Stimulated activated CD8-positive, alpha-beta memory T cell treated with anti-CD3 and anti-CD28 coated beads, Interleukin-4, amount 100 ng/mL, for 4 hours (primary cell): Measurements from ENCODE around the gene ATP5IF1.

Experiments
- DNase-seq, 2 donors: peaks; one replicate each; pipeline ENCODE4 v3.0.0-alpha.2; 2020; ENCODE audit warnings: low read depth in 2 of 2, low spot score in 1 of 2

Gene ATP5IF1

DNA sequence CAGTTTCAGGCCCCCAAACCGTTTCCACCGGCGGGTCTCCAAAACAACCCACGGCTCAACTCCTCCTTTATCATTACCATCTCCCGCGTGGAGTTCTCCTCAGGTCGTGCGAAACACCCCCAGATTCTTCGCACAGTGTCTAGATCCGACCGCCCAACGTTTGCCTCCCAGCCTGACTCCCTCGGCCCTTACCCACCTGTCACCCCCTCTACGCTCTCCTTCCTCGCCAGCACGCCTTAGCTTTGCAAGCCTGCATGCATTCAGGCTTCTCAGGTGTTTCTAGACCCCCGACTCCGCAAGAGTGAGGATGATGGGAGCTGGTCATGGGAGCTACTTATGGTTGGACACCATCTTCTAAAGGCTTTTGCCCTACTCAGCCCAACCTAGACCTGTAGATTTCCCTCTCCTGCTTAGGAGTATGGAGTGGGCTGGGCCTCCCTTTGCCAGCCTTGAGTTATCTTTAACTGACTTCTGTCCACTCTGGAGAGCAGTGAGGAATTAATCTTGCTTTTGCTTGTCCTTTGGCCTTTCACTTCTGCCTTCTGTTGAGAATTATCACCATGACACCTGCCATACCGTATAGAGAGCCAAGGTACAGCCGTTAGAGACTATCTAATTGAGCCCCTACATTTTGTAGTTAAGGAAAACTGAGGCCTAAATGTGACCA is 865 bp downstream of the ATP5IF1 start:
- no peak for DNase-seq

DNA sequence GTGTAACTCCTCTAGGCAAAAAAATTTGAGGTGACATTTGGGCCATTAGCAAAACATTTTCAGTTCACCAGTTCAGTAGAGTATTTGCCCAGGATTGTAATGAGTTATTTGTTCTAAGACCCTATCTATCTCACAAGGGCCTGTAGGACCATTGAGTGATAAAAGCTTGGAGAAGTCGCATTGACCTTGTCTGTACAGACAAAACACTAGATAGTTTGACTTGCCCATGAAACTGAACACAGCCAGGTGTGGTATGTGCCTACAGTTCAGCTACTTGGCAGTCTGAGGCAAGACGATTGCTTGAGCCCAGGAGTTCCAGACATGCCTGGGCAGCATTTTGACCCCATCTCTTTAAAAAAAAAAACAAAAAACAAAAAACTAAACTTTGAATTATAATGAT is 3.1 kb downstream of the ATP5IF1 start:
- DNase-seq, result no peak

DNA sequence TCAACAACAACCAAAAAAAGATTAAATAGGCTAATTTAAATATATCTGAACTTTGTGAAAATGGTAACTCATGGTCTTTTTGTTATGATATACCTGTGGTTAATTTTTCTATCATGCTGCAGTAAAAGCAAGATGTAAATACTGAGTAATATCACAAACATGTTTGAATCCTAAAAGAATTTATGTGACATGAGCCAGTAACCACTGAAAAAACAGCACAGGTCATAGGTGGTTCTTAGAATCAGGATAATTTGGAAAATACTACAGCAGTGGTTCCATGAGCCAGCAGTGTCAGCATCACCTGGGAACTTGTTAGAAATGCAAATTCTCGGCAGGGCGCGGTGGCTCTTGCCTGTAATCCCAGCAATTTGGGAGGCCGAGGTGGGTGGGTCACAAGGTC is 4.1 kb downstream of the ATP5IF1 start:
- DNase-seq, result no peak

DNA sequence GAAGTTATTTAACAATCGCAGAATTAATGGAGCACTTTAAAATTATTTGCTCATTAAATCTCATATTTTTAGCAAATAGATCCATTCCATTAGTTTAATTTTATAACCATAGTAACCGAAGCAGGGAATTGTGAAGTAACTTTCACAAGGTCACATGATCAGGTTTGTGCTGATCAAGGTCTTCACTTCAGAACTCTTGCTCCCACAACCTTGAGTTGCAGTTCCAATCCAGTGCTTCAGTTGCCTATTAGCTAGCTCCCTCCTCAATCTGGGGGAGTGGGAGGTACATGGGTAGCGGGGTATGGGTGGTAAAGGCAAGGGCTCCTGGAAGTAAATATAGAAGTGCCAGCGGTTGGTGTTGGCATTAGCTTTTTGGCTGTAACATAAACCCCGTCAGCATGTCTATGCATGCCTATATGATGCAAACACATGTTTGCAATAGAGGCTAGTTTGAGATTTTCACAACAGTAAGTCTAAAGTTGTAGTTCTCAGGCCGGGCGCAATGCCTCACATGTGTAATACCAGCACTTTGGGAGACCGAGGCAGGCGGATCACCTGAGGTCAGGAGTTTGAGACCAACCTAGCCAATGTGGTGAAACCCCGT is 5.8 kb downstream of the ATP5IF1 start:
- no peak for DNase-seq

DNA sequence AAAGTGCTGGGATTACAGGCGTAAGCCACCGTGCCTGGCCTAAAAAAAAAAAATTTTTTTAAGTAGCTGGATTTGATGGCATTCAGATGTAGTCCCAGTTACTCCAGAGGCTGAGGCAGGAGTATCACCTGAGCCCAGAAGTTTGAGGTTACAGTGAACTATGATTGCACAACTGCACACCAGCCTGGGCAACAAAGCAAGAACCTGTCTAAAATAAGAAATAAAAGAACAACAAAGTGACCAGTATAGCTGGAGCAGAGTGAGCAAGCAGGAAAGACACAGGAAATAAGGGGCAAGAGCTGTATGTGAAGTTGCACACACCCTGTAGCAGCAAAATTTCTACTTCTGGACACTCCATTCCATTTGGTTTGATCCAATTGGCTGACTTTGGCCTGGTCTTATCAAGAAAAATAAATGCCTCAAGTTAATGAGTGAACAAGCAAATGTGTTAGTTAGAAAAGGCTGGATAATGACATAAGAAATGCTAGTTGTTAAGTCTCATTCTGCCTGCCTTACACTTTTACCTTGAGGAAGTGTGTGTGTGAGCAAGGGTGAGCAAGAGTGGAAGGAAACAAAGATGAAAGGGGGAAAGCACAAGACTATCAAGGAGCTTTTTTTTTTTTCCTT is 7.9 kb downstream of the ATP5IF1 start:
- DNase-seq, result no peak

DNA sequence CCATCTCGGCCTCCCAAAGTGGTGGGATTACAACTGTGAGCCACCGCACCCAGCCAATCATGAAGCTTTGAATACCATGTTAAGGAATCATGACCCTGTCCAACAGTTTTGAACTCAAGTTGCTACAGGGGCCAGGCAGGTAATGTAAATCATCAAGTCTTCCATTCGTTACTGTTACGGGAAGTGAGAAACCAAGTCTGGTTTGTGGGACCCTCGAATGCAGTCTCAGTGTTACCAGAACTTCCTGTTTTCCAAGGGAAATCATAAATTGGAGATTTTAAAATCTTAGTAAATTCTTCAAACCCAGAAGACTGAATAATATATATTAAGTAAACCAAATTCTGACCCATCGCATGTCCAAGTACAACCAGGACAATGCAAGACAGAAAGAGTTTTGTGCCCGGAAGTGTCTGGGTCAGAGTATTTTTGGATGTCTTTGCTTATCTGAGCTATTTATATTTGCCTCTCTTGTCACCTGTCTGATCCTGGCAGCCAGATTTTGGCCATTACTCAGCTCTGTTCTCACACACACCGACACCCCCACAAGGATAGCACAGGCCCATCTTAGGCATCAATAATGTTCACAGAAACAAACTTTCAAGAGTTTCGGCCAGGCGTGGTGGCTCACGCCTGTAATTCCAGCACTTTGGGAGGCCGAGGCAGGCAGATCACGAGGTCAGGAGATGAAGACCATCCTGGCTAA is 8.8 kb downstream of the ATP5IF1 start:
- DNase-seq, result no peak

DNA sequence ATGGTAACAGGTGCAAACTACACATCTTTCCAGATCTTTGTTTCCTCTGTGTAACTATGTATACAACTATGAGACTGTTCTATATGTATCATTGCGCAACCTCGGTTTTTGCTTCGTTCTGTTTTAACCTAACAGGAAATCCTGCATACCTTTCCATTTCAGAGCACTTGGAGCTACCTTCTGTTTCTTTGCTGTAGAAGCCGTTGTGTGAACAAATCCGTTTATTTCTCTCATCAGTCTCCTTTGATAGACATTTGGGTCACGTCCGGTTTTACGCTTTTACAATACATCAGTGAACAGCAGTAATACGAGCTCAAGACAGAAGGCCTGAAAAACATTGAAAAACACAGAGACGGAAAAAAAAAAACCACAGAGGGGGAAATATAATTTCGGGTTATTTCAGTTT is 10.5 kb downstream of the ATP5IF1 start:
- no peak for DNase-seq

DNA sequence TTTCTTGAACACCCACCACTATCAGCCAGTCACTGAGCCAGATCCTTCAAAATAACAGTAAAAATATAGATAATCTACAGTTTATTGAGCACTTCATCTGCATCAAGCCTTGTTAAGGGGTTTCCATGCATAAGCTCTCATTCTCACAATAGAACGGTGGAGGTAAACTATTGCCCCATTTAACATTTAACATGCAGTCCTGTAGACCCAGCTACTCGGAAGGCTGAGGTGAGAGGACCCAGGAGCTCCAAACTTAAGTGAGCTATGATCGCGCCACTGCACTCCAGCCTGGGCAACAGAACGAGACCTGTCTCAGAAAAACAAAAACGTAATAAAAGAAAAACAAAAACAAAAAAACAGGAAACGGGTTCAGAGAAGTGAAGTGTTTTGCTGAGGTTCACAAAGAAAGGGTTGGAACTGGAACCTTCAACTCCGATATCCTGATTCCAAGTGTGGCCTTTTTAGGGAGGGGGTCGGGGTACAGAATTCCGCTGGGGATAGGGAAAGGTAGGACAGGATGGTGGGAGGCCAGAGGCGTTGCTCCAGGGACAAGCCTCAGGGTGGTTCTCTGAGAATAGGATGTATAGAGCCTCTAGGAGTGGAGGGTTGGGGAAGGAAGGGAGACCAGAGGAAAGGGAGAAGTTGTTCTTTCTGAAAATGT is 11.8 kb downstream of the ATP5IF1 start:
- DNase-seq, result no peak

DNA sequence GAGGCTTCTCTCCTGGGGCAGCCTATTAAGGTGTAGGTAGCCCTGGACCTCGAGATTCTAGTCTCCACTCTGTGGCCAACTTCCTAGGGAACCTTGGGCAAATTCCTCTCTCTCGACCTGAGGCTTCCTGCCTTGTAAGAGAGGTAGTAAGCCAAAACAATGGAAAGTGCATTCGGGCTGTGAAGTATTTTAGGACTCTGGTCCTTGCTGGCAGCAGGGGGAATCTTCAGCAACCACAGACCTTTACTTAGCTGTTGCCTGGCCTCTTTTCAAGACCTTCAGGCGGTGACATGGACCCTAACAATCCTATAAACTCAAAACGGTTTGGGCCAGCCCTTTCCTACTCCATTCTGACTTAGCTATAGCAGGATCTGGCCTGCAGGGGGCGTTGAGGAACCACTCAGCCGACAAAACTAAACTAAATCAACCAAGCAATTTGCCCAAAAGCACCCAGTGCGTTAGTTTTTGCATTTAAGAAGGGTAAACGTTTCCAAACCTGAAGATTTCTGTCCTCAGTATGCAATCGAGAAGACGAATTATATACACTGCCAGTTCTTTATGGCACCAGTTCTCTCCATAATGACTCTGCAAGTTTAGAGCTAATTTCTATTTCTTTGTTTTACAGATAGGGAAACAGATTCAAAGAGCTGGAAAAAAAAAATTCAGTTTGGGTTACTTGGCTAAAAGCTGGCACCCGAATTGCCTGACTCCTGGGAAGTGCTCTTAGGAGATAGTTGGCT is 12.5 kb downstream of the ATP5IF1 start:
- peak; percentile 60 to 68 for DNase-seq

DNA sequence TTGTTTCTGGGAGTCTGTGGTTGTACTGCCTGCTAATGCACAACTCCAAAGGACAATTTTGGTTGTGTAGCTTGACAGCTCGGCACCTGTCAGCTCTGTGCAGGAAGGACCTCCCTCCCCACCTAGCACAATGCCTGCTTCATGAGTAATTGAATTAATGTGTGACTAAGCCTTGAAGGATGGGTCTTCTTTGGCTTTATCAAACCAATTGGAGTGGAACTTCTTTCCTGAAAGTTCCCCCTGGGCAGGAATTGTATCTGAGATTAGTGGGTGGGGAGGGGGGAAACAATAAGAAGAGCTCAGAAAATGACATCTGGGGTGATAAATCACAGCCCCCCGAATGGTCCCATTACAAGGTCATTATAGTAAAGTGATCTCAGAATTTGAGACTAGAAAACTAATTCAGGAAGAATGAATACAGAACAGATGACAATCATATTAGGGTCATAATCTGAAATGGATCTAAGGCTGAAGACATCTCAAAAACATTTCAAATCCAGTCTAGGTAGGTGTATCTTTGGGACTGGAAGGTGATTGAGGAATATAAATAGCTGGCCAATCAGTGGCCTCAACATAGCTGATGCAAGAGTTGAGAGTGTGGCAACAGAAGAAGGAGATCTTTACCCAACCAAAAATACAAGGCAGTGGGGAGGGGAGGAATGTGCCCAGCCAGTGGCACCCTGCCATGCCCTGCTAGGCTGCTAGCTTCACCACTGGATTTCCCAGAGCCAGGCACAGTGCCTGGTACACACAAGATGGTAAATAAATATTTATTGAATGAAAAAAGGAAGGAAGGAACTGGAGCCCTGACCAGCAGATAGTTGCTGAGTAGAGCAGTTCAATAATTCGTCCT is 13.3 kb downstream of the ATP5IF1 start:
- DNase-seq, result no peak

DNA sequence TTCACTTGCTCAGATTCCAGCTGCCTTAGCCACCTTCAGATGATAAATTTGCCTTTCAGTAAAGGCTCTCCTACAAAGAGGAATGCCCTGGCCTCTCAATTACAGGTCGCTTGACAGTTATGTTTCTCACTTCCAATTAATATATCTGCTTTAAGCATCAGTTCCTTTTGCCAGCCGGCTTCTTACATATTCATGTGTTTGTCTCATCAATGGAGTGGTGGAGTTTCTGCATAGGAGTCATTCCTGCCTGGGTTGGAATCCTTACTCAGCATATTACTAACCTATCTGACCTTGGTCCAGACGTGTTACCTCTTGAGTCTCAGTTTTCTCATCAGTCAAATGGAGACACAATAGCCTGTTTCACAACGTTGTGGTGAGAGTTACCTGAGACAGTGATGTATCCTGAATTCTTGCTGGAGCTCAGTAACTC is 14.0 kb downstream of the ATP5IF1 start:
- DNase-seq, result no peak

DNA sequence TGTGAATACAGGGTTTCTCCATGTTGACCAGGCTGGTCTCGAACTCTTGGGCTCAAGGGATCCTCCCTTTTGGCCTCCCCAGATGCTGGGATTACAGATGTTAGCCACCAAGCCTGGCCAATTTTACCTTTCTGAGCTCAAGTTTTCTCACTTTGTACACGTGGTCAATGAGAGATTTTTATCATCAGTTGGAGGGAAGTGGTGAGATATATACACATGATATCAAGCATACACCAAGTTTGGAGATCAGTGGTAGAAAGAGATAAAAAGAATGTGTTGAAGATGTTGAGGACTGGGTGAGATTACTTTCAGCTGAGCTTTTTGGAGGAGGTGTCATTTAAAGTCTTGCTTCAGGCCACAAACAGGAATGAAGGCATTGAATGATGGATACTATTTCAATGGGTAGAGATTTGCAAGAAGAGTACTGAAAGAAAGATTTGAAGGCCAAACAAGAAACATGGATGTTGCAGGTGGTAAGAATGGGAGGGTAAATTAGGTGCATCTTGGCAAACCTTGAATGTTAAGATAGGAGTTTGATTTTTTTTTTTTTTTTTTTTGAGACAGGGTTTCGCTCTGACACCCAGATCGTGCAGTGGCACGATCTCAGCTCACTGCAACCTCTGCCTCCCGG is 20.4 kb downstream of the ATP5IF1 start:
- DNase-seq, result no peak

DNA sequence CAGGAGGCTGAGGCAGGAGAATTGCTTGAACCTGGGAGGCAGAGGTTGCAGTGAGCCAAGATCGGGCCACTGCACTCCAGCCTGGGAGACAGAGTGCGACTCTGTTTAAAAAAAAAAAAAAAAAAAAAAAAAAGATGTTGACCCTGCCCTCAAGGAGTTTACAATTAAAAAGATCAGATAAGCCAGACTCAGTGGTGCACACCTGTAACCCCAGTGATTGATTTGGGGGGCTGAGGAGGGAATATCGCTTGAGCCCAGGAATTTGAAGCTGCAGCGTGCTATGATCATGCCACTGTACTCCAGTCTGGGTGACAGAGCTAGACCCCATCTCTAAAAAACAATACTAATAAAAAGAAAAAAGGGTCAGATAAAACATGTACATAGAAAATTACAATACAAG is 21.8 kb downstream of the ATP5IF1 start:
- DNase-seq, result no peak

DNA sequence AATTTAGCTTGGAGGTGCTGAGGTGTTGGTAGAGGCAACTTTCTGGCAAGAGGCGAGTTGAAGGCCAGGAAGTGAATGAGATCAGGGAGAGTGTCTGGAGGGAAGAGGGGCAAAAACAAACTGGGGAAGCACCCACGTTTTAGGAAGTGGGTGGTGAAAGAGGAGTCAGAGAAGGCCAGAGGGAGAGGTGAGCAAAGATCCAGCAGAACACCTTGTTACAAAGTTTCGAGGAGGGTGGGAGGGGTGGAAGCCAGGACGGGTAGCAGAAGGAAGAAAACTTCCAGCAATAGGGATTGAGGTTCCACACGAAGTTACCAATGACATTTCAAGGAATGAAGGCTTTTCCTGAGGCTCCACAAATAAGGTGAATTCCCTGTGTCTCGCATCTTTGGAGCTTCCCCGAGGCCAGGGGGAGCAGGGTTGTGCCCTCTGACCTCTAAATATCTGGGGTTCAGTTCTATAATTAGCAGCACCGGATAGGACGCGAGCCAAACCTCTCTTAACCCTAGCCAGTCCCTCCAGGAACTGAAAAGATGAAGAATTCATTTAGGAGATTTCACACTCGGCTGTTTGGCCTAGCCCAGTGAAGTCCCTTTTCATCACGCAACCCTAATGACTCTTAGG is 22.8 kb downstream of the ATP5IF1 start:
- DNase-seq, result no peak

DNA sequence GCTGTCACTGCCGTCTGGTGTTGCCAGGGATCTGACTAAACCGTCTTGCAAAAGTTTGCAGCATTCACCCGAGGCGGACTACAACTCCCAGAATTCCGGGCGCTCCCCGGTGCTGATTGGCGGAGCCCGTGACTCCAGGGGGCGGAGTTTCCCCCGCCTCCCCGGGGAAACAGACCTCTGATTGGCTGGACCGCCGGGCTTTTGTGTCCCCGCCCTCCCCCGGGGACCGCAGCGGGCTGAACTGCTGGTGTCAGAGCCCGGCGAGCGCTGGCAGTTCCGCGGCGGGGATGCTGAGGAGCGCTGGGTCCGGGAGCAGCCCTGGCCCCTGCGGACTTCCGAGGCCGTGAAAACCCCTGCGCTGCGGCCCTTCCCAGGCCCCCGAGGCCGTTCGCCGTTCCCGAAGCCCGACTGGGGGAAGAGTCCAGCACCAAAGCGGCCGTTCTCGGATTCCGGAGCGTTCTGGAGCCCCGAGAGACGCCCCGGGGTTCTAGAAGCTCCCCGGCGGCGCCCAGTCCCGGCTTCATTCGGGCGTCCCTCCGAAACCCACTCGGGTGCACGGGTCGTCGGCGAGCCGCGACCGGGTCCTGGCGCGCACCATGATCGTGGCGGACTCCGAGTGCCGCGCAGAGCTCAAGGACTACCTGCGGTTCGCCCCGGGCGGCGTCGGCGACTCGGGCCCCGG is 23.5 kb downstream of the ATP5IF1 start, which contains the start of gene SESN2:
SESN2 (plus strand) TSS at position 267 of the 682 bp plus-strand sequence; CDS start at position 597, 330 bp downstream.
- peak; percentile 99 for DNase-seq

DNA sequence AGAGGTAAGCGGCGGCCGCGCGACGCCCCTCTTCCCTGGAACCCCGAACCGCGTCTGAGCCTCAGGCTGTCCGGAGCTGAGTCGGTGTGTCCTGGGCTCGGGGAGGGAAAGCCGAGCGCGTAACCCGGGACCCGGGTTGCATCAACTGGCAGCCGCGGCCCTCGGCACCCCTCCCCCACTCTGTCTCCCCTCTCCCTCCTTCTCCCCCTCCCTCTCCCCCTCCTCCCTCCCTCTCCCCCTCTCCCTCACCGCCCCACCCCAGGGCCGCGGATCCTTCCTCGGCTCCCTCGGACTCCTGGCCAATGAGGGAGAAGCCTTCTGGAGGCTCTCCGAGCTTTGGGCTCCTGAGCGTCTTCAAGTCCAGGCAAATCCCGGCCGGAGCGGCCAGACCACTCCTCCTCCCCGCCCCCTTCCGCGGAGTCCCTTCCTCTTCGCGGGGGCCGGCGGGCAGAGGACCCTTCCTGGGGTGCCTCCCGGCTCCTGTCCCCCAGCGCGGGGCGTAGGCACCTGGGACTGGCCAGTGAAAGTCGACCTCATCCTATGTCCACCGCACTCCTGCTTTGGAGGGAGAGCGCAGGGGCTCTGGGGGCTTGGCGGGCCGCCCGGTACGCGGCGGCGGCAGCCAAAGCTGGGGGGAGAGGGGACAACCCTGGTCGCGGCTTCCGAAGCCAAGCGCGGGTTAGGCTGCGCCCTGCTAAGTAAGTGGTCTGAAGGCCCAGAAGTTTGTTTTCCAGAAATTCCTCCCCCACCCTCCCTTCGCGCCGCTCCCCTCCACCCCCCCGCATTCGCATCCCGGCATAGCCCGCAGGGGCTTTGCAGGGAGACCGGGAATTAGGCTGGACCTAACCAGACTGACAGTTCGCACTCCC is 24.2 kb downstream of the ATP5IF1 start:
- DNase-seq, result no peak

DNA sequence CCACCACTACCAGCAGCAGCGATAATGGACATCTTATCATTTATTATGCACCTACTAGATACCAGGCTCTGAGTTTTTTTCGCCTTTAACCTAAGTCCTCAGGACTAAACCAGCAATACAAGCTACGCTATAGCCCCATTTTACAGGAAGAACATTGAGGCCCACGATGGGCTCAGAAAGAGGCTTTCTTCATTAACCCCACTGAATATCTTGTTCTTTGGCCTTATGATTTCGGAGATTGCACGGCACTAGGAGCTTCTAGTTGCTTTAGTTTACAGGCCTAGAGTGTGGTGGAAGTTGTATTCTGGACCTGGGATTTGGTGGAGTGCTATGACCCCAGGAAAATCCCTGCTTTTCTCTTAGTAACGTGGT is 24.9 kb downstream of the ATP5IF1 start:
- DNase-seq, result no peak
